ENCODE data around the gene FAM171A2. TPM values are rescaled to one million over a fixed set of nuclear protein-coding genes. Genes with fewer than 3 reads are reported as not detected.
"Not testable (repeated sequence)": the region's sequence is repeated elsewhere in the genome, so short reads cannot be mapped to it uniquely, and the experiment has no call there.

The FAM171A2 gene
- total RNA-seq, 1 experiment from 2014 or later: 27.5 TPM

GRCh38 chr17:44394833-44395232, 31.2 kb upstream of the FAM171A2 start:
- Histone ChIP-seq H2BK5ac (ENCODE audit: insufficient read length, low read length) (no peak overlapping the region), H3T11ph (ENCODE audit: low read length) (no peak overlapping the region), H3K4me2 (ENCODE audit: insufficient read depth, insufficient read length, low read length) (no peak overlapping the region), H2AFZ (ENCODE audit: low read length) (no peak overlapping the region), H3K9ac (ENCODE audit: extremely low read depth, insufficient read length, low read length) (no peak overlapping the region), H3K14ac (ENCODE audit: insufficient read depth, low read length) (no peak overlapping the region), H3K79me1 (ENCODE audit: insufficient read depth, low read depth, low read length, poor library complexity, severe bottlenecking) (no peaks in the 10 kb centered on the region), H2BK20ac (ENCODE audit: low read depth, low read length, poor library complexity, severe bottlenecking) (no peak overlapping the region), H3K27ac (ENCODE audit: insufficient read length, low read depth, low read length) (no peak overlapping the region), H3K9me3 (ENCODE audit: control insufficient read depth, low read depth, low read length) (no peaks in the 10 kb centered on the region), H4K20me1 (ENCODE audit: control insufficient read depth, insufficient read depth, insufficient read length) (no peaks in the 10 kb centered on the region), H3K23me2 (ENCODE audit: insufficient read length, low read depth, low read length, poor library complexity, severe bottlenecking) (no peaks in the 10 kb centered on the region), H4K8ac (replicated peaks; ENCODE audit: insufficient read length, low read depth, low read length) (no peak overlapping the region), H2BK15ac (ENCODE audit: low read depth, low read length) (no peak overlapping the region), H3K4me1 (ENCODE audit: insufficient read depth, low read length) (no peaks in the 10 kb centered on the region), H3K18ac (ENCODE audit: insufficient read length, low read depth, low read length) (no peak overlapping the region), H3K56ac (ENCODE audit: insufficient read length, low read depth, low read length) (no peak overlapping the region), H2BK120ac (ENCODE audit: low read depth, low read length, poor library complexity, severe bottlenecking) (no peak overlapping the region), H3K79me2 (ENCODE audit: insufficient read depth, low read length) (no peaks in the 10 kb centered on the region), H4K5ac (ENCODE audit: insufficient read length, low read depth, low read length) (no peak overlapping the region), H3K4ac (ENCODE audit: low read depth, low read length) (no peak overlapping the region), H2AK5ac (ENCODE audit: insufficient read length, low read length) (no peak overlapping the region), H3K27me3 (ENCODE audit: insufficient read depth, low read length) (no peaks in the 10 kb centered on the region), H3K23ac (ENCODE audit: insufficient read length, low read depth, low read length) (no peak overlapping the region), H4K91ac (ENCODE audit: insufficient read length, low read depth, low read length) (no peak overlapping the region), H2BK12ac (ENCODE audit: insufficient read length, low read depth, low read length) (no peak overlapping the region)
- H3K9me3 Mint-ChIP-seq: no peaks in the 10 kb centered on the region; a peak in 1 of 5 replicates
- no peak for TF ChIP-seq CTCF (conservative IDR thresholded peaks at IDR 0.05)
- H3K27ac Mint-ChIP-seq: 0 out of 7 replicates have a peak overlapping the region, but pooled peaks of 1 of the 3 experiments have one; percentile 64
- DNase-seq: peak; percentile 3
- no peak overlapping the region for H3K4me3 Mint-ChIP-seq
- no CpG with 5 or more reads among the region's 2 CpGs for WGBS (ENCODE audit: extremely low coverage, insufficient read length, low lambda C conversion rate)
- peaks cover 19 to 30% (median 29%) of the 10 kb centered on the region in 3 experiments; a peak in 6 of 7 replicates for H3K36me3 Mint-ChIP-seq (ENCODE audit: insufficient read depth in 1 of 3, low read depth in 3 of 3)
- peaks cover 1% of the 10 kb centered on the region for H3K27me3 Mint-ChIP-seq (ENCODE audit: low read depth)
- H3K4me1 Mint-ChIP-seq: no peaks in the 10 kb centered on the region

- not testable (repeated sequence) for H3K18ac ChIP-seq (ENCODE audit: insufficient read length, low read depth, low read length); H3K27me3 Mint-ChIP-seq (ENCODE audit: low read depth); H3K9me3 Mint-ChIP-seq; H3T11ph ChIP-seq (ENCODE audit: low read length); H3K27ac ChIP-seq (ENCODE audit: insufficient read length, low read depth, low read length); H3K4me1 Mint-ChIP-seq; H3K23ac ChIP-seq (ENCODE audit: insufficient read length, low read depth, low read length); H3K9me3 ChIP-seq (ENCODE audit: control insufficient read depth, low read depth, low read length); H2BK5ac ChIP-seq (ENCODE audit: insufficient read length, low read length); H4K8ac ChIP-seq (replicated peaks; ENCODE audit: insufficient read length, low read depth, low read length); H2BK15ac ChIP-seq (ENCODE audit: low read depth, low read length); H3K4me3 Mint-ChIP-seq; H3K14ac ChIP-seq (ENCODE audit: insufficient read depth, low read length); H3K79me1 ChIP-seq (ENCODE audit: insufficient read depth, low read depth, low read length, poor library complexity, severe bottlenecking); H4K5ac ChIP-seq (ENCODE audit: insufficient read length, low read depth, low read length); H4K91ac ChIP-seq (ENCODE audit: insufficient read length, low read depth, low read length); H3K56ac ChIP-seq (ENCODE audit: insufficient read length, low read depth, low read length); H3K23me2 ChIP-seq (ENCODE audit: insufficient read length, low read depth, low read length, poor library complexity, severe bottlenecking); H2BK20ac ChIP-seq (ENCODE audit: low read depth, low read length, poor library complexity, severe bottlenecking); H2AK5ac ChIP-seq (ENCODE audit: insufficient read length, low read length); H2BK12ac ChIP-seq (ENCODE audit: insufficient read length, low read depth, low read length); H3K4me1 ChIP-seq (ENCODE audit: insufficient read depth, low read length); H3K4me2 ChIP-seq (ENCODE audit: insufficient read depth, insufficient read length, low read length); H2BK120ac ChIP-seq (ENCODE audit: low read depth, low read length, poor library complexity, severe bottlenecking); H3K4ac ChIP-seq (ENCODE audit: low read depth, low read length); H3K27me3 ChIP-seq (ENCODE audit: insufficient read depth, low read length); H3K79me2 ChIP-seq (ENCODE audit: insufficient read depth, low read length); H3K9ac ChIP-seq (ENCODE audit: extremely low read depth, insufficient read length, low read length); H2AFZ ChIP-seq (ENCODE audit: low read length); H4K20me1 ChIP-seq (ENCODE audit: control insufficient read depth, insufficient read depth, insufficient read length)
- Mint-ChIP-seq H3K27ac (peak overlapping the region in 2 of 3 experiments; percentile 5 to 49; a peak in 2 of 7 replicates), H3K36me3 (ENCODE audit: insufficient read depth in 1 of 3, low read depth in 3 of 3) (peaks cover 14 to 23% (median 22%) of the 10 kb centered on the region in 3 experiments; a peak in 6 of 7 replicates)
- no CpG with 5 or more reads among the region's 9 CpGs for WGBS (ENCODE audit: extremely low coverage, insufficient read length, low lambda C conversion rate)
- peak; percentile 33 for DNase-seq
Measured at GRCh38 chr17:44394112-44394511, 30.5 kb upstream of the FAM171A2 start.

Data from H9 (cell line).